IPS-15b (cell line): Measurements from ENCODE around the gene INHBE.
"Not testable (repeated sequence)": the region's sequence is repeated elsewhere in the genome, so short reads cannot be mapped to it uniquely, and the experiment has no call there.

Experiments used
- H3K27me3 ChIP-seq: one replicate; pipeline ENCODE4 v1.6.1; 2013; ENCODE audit warnings: low read length; ENCODE audit not compliant: control insufficient read depth, insufficient read depth
- H3K36me3 ChIP-seq: one replicate; pipeline ENCODE4 v1.6.1; 2013; ENCODE audit warnings: low read length; ENCODE audit not compliant: control insufficient read depth, insufficient read depth
- H3K4me1 ChIP-seq: one replicate; pipeline ENCODE4 v1.6.1; 2013; ENCODE audit warnings: mild to moderate bottlenecking, low read length; ENCODE audit not compliant: control insufficient read depth, insufficient read depth
- H3K4me3 ChIP-seq: one replicate; pipeline ENCODE4 v1.5.1; 2013; ENCODE audit warnings: low read depth, low read length
- H3K9ac ChIP-seq: one replicate; pipeline ENCODE4 v1.6.1; 2013; ENCODE audit warnings: low read depth, mild to moderate bottlenecking, low read length
- H3K9me3 ChIP-seq: one replicate; pipeline ENCODE4 v1.6.1; 2013; ENCODE audit warnings: mild to moderate bottlenecking, low read length; ENCODE audit not compliant: control insufficient read depth, insufficient read depth

INHBE gene

DNA sequence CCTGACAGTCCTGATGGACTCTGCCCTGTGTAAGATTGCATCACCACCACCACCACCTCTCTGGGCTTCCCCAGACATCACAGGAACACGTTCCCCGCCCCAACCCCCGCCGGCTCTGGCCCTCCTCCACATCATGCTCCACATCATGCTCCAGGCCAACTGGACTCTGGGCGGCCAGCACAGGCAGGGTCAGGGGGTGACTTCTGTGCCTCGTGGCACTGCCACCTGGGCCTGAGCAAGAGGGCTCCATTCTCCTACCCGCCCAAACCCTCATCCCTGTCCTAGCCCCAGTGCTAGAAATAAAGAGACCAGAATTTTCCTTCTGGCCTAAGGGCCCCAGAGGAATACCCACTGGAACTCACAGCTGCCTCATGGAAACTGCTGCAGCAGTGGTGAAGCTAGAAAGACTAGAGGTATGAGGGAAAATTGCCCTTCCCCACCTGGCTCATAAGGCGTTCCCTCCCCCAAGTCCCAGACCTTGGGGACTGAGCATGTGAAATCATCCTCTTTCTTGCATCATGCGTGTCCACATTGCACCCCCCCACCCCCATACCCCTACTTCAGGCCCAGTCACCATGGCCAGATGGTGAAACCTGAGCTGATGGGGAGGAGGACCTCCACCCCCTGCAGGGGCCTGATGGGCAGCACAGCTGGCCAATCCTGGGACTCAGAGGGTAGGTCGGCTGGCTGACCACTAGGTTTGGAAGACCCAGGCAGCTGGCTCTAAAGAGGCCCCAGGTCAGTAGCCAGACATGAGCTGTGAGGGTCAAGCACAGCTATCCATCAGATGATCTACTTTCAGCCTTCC is at the start of gene INHBE:
INHBE (plus strand) TSS at position 742 of the 808 bp plus-strand sequence. CDS start 230 bp downstream, outside the sequence.
- peaks cover 22% of the 10 kb centered on the region for H3K4me1 ChIP-seq

DNA sequence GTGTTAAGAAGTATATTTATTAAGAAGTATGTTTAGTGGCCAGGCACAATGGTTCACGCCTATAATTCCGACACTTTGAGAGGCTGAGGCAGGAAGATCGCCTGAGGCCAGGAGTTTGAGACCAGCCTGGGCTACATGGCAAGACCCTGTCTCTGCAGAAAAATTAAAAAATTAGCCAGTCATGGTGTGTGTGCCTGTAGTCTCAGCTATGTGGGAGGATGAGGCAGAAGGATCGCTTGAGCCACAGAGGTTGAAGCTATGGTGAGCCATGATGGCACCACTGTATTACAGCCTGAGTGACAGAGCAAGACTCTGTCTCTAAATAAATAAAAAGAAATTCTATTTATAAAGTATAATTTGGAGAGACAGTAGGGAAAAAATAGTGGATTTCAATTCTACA is 44.6 kb upstream of the INHBE start:
- no peaks in the 10 kb centered on the region for H3K27me3 ChIP-seq
- H3K9ac ChIP-seq = no peak overlapping the region
- peaks cover 3% of the 10 kb centered on the region for H3K4me1 ChIP-seq
- H3K36me3 ChIP-seq = no peaks in the 10 kb centered on the region
- H3K9me3 ChIP-seq = no peaks in the 10 kb centered on the region
- no peak overlapping the region for H3K4me3 ChIP-seq

More for the DNA sequence above, at the start of gene INHBE:
- no peaks in the 10 kb centered on the region for H3K27me3 ChIP-seq
- H3K36me3 ChIP-seq = no peaks in the 10 kb centered on the region
- H3K9ac ChIP-seq = peak within 1 kb of the TSS; percentile 89
- no peaks in the 10 kb centered on the region for H3K9me3 ChIP-seq
- peak within 1 kb of the TSS; percentile 56 for H3K4me3 ChIP-seq

- not testable (repeated sequence) for H3K4me1 ChIP-seq, H3K27me3 ChIP-seq, H3K36me3 ChIP-seq, H3K9me3 ChIP-seq, H3K9ac ChIP-seq, H3K4me3 ChIP-seq
Observed at GRCh38 chr12:57414160-57414559, 40.9 kb upstream of the INHBE start.

- Histone ChIP-seq H3K9me3 (no peaks in the 10 kb centered on the region), H3K9ac (no peak overlapping the region), H3K36me3 (no peaks in the 10 kb centered on the region), H3K27me3 (no peaks in the 10 kb centered on the region), H3K4me3 (no peak overlapping the region), H3K4me1 (peaks cover 3% of the 10 kb centered on the region)
Observed at GRCh38 chr12:57415088-57415487, 40.0 kb upstream of the INHBE start.

DNA sequence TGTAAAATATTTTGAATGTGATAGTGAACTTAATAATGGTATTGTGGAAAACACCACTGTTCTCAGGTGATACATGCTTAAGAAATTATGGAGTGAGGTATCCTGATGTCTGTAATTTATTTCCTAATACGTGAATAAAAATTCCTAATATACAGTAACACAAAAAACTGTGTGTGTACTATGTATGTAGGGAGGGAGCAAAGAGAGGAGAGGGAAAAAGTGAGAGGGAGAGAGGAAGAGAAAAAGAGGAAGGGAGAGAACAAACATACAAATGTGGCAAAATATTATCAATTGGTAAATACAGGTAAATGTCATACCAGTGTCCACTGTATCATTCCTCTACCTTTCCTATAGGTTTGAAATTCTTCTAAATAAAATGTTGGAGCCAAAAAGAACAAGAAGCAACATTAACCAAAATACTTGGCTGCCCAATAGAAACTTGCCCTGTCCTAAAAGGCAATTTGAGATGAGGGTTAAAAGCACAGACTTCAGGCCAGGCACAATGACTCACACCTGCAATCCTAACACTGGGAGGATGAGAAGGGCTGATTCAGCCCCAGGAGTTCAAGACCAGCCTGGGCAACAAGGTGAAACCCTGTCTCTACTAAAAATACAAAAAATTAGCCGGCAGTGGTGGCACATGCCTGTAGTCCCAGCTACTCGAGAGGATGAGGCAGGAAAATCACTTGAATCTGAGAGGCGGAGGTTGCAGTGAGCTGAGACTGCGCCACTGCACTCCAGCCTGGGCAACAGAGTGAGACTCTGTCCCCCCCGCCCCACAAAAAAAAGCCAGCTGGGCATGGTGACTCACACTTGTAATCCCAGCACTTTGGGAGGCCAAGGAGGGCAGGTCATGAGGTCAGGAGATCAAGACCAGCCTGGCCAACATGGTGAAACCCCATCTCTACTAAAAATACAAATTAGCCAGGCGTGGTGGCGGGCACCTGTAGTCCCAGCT is 38.8 kb upstream of the INHBE start:
- Histone ChIP-seq H3K4me3 (no peak overlapping the region), H3K9ac (no peak overlapping the region), H3K9me3 (no peaks in the 10 kb centered on the region), H3K4me1 (peaks cover 3% of the 10 kb centered on the region), H3K27me3 (no peaks in the 10 kb centered on the region), H3K36me3 (no peaks in the 10 kb centered on the region)

GRCh38 chr12:57418255-57418654 is 36.9 kb upstream of the INHBE start:
- Histone ChIP-seq H3K4me1 (peaks cover 3% of the 10 kb centered on the region), H3K9me3 (no peaks in the 10 kb centered on the region), H3K27me3 (no peaks in the 10 kb centered on the region), H3K36me3 (no peaks in the 10 kb centered on the region), H3K4me3 (no peak overlapping the region), H3K9ac (no peak overlapping the region)

GRCh38 chr12:57419495-57419894 is 35.6 kb upstream of the INHBE start:
- Histone ChIP-seq H3K9me3 (no peaks in the 10 kb centered on the region), H3K36me3 (no peaks in the 10 kb centered on the region), H3K9ac (no peak overlapping the region), H3K27me3 (no peaks in the 10 kb centered on the region), H3K4me3 (no peak overlapping the region), H3K4me1 (peaks cover 3% of the 10 kb centered on the region)

DNA sequence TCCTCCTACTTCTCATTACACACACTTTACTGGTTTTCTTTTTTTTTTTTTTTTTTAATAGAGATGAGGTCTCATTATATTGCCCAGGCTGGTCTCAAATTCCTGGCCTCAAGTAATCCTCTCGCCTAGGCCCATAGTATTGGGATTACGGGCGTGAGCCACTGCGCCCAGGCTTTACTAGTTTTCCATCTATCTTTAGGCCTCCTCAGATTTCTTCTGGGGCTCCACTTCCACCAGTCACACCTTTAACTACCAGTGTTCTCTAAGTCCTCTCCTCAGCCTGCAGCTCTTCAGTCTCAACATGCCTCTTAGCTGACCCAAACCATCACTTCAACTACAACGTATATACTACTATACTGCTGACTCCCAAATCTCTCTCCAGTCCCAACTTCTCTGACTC is 34.6 kb upstream of the INHBE start:
- Histone ChIP-seq H3K4me3 (no peak overlapping the region), H3K4me1 (no peaks in the 10 kb centered on the region), H3K27me3 (no peaks in the 10 kb centered on the region), H3K36me3 (no peaks in the 10 kb centered on the region), H3K9me3 (no peaks in the 10 kb centered on the region), H3K9ac (no peak overlapping the region)

DNA sequence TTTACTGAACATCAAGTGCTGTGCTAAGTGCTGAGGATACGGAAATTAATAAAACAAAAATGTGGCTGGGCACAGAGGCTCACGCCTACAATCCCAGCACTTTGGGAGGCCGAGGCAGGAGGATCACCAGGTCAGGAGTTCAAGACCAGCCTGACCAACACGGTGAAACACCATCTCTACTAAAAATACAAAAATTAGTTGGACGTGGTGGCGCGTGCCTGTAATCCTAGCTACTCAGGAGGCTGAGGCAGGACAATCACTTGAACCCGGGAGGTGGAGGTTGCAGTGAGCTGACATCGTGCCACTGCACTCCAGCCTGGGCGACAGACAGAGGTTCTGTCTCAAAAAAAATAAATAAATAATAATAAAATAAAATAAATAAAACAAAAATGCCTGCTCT is 28.2 kb upstream of the INHBE start:
- not testable (repeated sequence) for H3K9ac ChIP-seq, H3K4me3 ChIP-seq, H3K4me1 ChIP-seq, H3K27me3 ChIP-seq, H3K36me3 ChIP-seq, H3K9me3 ChIP-seq

GRCh38 chr12:57428965-57429364 is 26.1 kb upstream of the INHBE start:
- Histone ChIP-seq H3K9me3 (no peaks in the 10 kb centered on the region), H3K27me3 (no peaks in the 10 kb centered on the region), H3K4me3 (no peak overlapping the region), H3K4me1 (no peaks in the 10 kb centered on the region), H3K9ac (no peak overlapping the region), H3K36me3 (no peaks in the 10 kb centered on the region)

DNA sequence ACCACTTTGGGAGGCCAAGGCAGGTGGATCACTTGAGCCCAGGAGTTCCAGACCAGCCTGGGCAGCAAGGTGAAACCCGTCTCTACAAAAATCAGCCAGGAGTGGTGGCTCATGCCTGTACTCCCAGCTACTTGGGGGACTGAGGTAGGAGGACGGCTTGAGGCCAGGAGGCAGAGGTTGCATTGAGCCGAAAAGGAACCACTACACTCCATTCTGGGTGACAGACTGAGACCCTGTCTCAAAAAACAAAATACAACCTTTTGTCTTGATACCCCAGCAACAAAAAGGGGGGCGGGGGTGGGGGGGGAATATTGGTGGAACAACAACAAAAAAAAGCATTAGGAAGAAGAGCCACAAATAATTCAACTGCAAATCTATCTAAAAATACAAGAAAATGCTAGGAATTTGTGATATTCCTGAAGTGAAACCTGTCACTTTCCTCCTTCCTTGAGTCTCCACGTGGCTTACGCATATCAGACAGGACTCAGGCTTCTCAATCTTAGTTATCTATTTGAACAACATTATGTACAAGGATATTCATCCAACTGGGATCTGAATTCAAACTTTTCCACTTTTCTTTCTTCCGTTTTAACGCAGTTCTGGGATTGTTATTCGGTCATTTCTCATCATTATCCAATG is 25.5 kb upstream of the INHBE start:
- no peaks in the 10 kb centered on the region for H3K27me3 ChIP-seq
- H3K36me3 ChIP-seq = no peaks in the 10 kb centered on the region
- peak overlapping the region; percentile 88 for H3K9ac ChIP-seq
- peak overlapping the region; percentile 72 for H3K4me3 ChIP-seq
- no peaks in the 10 kb centered on the region for H3K4me1 ChIP-seq
- no peaks in the 10 kb centered on the region for H3K9me3 ChIP-seq
